Endothelial cell of umbilical vein (primary cell): ENCODE results near the gene VASN. TPM values are rescaled to one million over a fixed set of nuclear protein-coding genes. Genes with fewer than 3 reads are reported as not detected.

Experiments
- BruUV-seq: library from RNA; stranded (reverse); fragments of 400-500 nt; replicated peaks from 2 replicates; lab custom pipeline; 2021; lab: Mats Ljungman, UMichigan
- CTCF ChIA-PET: fragments of 300-600, 350-600 bp; sonication (Branson Sonifier 250); formaldehyde crosslinking; loops from one replicate; lab custom pipeline; 2021; ENCODE audit warnings: antibody characterized with exemption, inconsistent platforms; lab: Charles Lee
- POLR2A ChIA-PET: fragments of 300-600, 350-600 bp; sonication (Branson Sonifier 250); formaldehyde crosslinking; loops from one replicate; lab custom pipeline; 2021; ENCODE audit warnings: antibody characterized with exemption, inconsistent platforms; lab: Charles Lee
- DNase-seq: peaks from one replicate; pipeline ENCODE4 v3.0.0-alpha.2; 2011; ENCODE audit warnings: low read depth, low spot score
- FAIRE-seq: peaks from 2 replicates; lab custom pipeline; 2011; peaks lifted over from hg19 to GRCh38; lab: Jason Lieb, UNC
- H2AFZ ChIP-seq: 2 replicates; pipeline ENCODE4 v1.6.0; 2012; ENCODE audit warnings: low read depth, low read length, control low read depth, inconsistent platforms
- H3K27ac ChIP-seq: 2 replicates; pipeline ENCODE4 v1.5.1; 2011; ENCODE audit warnings: low read depth, mild to moderate bottlenecking, control low read depth, low read length, moderate library complexity; ENCODE audit not compliant: insufficient read depth
- H3K27me3 ChIP-seq, 2 experiments: 2 replicates each; pipeline versions ENCODE4 v1.6.0 to v1.6.1; 2011; ENCODE audit warnings: low read length in 2 of 2, mixed read lengths in 1 of 2; ENCODE audit not compliant: control insufficient read depth in 2 of 2, insufficient read depth in 2 of 2
- H3K36me3 ChIP-seq, 2 experiments: 2 replicates in 1 of 2; 3 replicates in 1 of 2; pipeline ENCODE4 v1.5.1; 2011; ENCODE audit warnings: low read length in 2 of 2, mild to moderate bottlenecking in 1 of 2, moderate library complexity in 1 of 2; ENCODE audit not compliant: control insufficient read depth in 2 of 2, insufficient read depth in 2 of 2; ENCODE audit errors: extremely low read depth in 1 of 2
- H3K4me1 ChIP-seq: 3 replicates; pipeline ENCODE4 v1.5.1; 2011; ENCODE audit warnings: mild to moderate bottlenecking, low read length; ENCODE audit not compliant: control insufficient read depth, insufficient read depth; ENCODE audit errors: extremely low read depth
- H3K4me2 ChIP-seq: 2 replicates; pipeline ENCODE4 v1.6.1; 2011; ENCODE audit warnings: low read length, control low read depth, mixed read lengths; ENCODE audit not compliant: insufficient read depth
- H3K4me3 ChIP-seq, 3 experiments: fragments of 200-600 bp in 1 of 3; sonication (generic), shearing (Covaris generic) in 1 of 3; replicated peaks in 1 of 3; 2 replicates each; pipeline ENCODE4 v1.5.1; 2011 to 2016; ENCODE audit warnings: control low read depth in 3 of 3, low read length in 3 of 3, mild to moderate bottlenecking in 2 of 3, inconsistent platforms in 1 of 3, low read depth in 1 of 3, moderate library complexity in 1 of 3; ENCODE audit not compliant: insufficient read depth in 1 of 3
- H3K79me2 ChIP-seq: 2 replicates; pipeline ENCODE4 v1.6.0; 2012; ENCODE audit warnings: low read length, inconsistent platforms; ENCODE audit not compliant: control insufficient read depth, insufficient read depth
- H3K9ac ChIP-seq: replicated peaks from 2 replicates; pipeline ENCODE3; 2011; ENCODE audit warnings: low read length, control low read depth; ENCODE audit not compliant: insufficient read depth; ENCODE audit errors: extremely low read depth
- H3K9me1 ChIP-seq: replicated peaks from 3 replicates; pipeline ENCODE4 v1.6.0; 2011; ENCODE audit warnings: mild to moderate bottlenecking, low read length; ENCODE audit not compliant: control insufficient read depth, insufficient read depth; ENCODE audit errors: extremely low read depth
- H3K9me3 ChIP-seq: replicated peaks from 2 replicates; pipeline ENCODE4 v1.5.1; 2012; ENCODE audit warnings: low read length, inconsistent platforms; ENCODE audit not compliant: control insufficient read depth, insufficient read depth
- H4K20me1 ChIP-seq: replicated peaks from 2 replicates; pipeline ENCODE3; 2011; ENCODE audit warnings: mild to moderate bottlenecking, low read length; ENCODE audit not compliant: control insufficient read depth, insufficient read depth; ENCODE audit errors: extremely low read depth
- EZH2 ChIP-seq: IDR thresholded peaks from 2 replicates; pipeline ENCODE4 v1.6.1; 2012; ENCODE audit warnings: borderline replicate concordance, low read depth, mild to moderate bottlenecking, moderate library complexity, low read length, inconsistent platforms; ENCODE audit not compliant: severe bottlenecking
- FOS ChIP-seq: IDR thresholded peaks from 2 replicates; pipeline ENCODE4 v1.6.1; 2011; ENCODE audit warnings: mild to moderate bottlenecking, low read length, moderate library complexity, borderline replicate concordance; ENCODE audit not compliant: insufficient read depth
- GATA2 ChIP-seq: IDR thresholded peaks from 2 replicates; pipeline ENCODE4 v1.7.0; 2011; ENCODE audit warnings: low read depth, mild to moderate bottlenecking, moderate library complexity, mixed read lengths, low read length; ENCODE audit not compliant: insufficient read length, insufficient read depth
- JUN ChIP-seq: IDR thresholded peaks from 2 replicates; pipeline ENCODE4 v1.6.1; 2011; ENCODE audit warnings: borderline replicate concordance, low read depth; ENCODE audit not compliant: insufficient read length, insufficient read depth
- MAX ChIP-seq: IDR thresholded peaks from 2 replicates; pipeline ENCODE4 v1.6.1; 2011; ENCODE audit not compliant: insufficient read depth, insufficient read length
- MYC ChIP-seq: IDR thresholded peaks from one replicate; pipeline ENCODE4 v1.6.1; 2011; ENCODE audit warnings: mild to moderate bottlenecking, low read depth, low read length
- POLR2A ChIP-seq: IDR thresholded peaks from 2 replicates; pipeline ENCODE4 v1.6.1; 2012; ENCODE audit warnings: low read depth, mild to moderate bottlenecking, control low read depth, low read length
- POLR2AphosphoS5 ChIP-seq: IDR thresholded peaks from 2 replicates; pipeline ENCODE4 v1.6.1; 2012; ENCODE audit warnings: low read depth, mild to moderate bottlenecking, control low read depth, low read length, moderate library complexity; ENCODE audit not compliant: insufficient read depth
- dilution Hi-C: fragments of 300-500 bp; cut with MboI; formaldehyde crosslinking; loops from one replicate; pipeline ENCODE4 v1.15.0; 2019; ENCODE audit warnings: low sequenced_read_pairs; ENCODE audit not compliant: extremely low pct_ligation_motif_present
- intact Hi-C: fragments of 100-400 bp; cut with micrococcal nuclease; formaldehyde crosslinking; loops from one replicate; pipeline ENCODE4 v1.10.0; 2022
- polyA plus RNA-seq, 4 experiments: library from polyadenylated mRNA; depleted of rRNA in 3 of 4; stranded (reverse) in 3 of 4; unstranded in 1 of 4; fragments of >200 nt; gene quantifications; 2 replicates each; pipeline versions ENCODE4 v1.2.1 to v1.2.3, GENCODE V29; 2011 to 2012; ENCODE audit warnings: missing spikeins in 1 of 4
- total RNA-seq: library from RNA; stranded (reverse); gene quantifications from 2 replicates; pipeline ENCODE4 v1.2.3, GENCODE V29; 2021
- TF ChIP-seq, protein P1 (sequence below), 2 donors: IDR thresholded peaks; 1 replicate in 1 of 2; 2 replicates in 1 of 2; pipeline ENCODE4 v1.5.1; 2011; ENCODE audit warnings: low read length in 2 of 2, mild to moderate bottlenecking in 2 of 2, moderate library complexity in 2 of 2, control low read depth in 1 of 2, inconsistent platforms in 1 of 2, low read depth in 1 of 2; ENCODE audit not compliant: insufficient read depth in 1 of 2; ENCODE audit errors: extremely low read depth in 1 of 2

VASN gene
- total and polyA plus RNA-seq, 2 donors (not counting 3 experiments of a cell fraction or from before 2014, with no cell fraction given) = 0.41 to 0.42 TPM

GRCh38 chr16:4381072-4381934, 9.7 kb downstream of the VASN start:
- H3K4me1 ChIP-seq = peaks cover 12% of the 10 kb centered on the region
- ChIA-PET POLR2A (no interaction called here), CTCF (interaction anchor here (0.8 to 2.1 kb wide), 3 partner anchors 14 to 23 kb away, joined by 3 to 8 read pairs (median 4); no protein-coding TSS in a partner anchor)
- no peak for FAIRE-seq
- no peaks in the 10 kb centered on the region for H3K79me2 ChIP-seq
- H2AFZ ChIP-seq = no peak overlapping the region
- no peak overlapping the region for H3K4me2 ChIP-seq
- TF ChIP-seq EZH2 = no peak
- TF ChIP-seq MAX = no peak
- no peak for TF ChIP-seq FOS
- no peak for TF ChIP-seq MYC
- no peak for TF ChIP-seq POLR2A
- no peak for TF ChIP-seq GATA2
- TF ChIP-seq, protein P1, sequence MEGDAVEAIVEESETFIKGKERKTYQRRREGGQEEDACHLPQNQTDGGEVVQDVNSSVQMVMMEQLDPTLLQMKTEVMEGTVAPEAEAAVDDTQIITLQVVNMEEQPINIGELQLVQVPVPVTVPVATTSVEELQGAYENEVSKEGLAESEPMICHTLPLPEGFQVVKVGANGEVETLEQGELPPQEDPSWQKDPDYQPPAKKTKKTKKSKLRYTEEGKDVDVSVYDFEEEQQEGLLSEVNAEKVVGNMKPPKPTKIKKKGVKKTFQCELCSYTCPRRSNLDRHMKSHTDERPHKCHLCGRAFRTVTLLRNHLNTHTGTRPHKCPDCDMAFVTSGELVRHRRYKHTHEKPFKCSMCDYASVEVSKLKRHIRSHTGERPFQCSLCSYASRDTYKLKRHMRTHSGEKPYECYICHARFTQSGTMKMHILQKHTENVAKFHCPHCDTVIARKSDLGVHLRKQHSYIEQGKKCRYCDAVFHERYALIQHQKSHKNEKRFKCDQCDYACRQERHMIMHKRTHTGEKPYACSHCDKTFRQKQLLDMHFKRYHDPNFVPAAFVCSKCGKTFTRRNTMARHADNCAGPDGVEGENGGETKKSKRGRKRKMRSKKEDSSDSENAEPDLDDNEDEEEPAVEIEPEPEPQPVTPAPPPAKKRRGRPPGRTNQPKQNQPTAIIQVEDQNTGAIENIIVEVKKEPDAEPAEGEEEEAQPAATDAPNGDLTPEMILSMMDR (IDR thresholded peaks at IDR 0.05; ENCODE audit: extremely low read depth in 1 of 2, insufficient read depth in 1 of 2, low read depth in 1 of 2, low read length in 2 of 2) = no peak
- TF ChIP-seq JUN = no peak
- TF ChIP-seq POLR2AphosphoS5 = no peak
- H3K27me3 ChIP-seq = no peaks in the 10 kb centered on the region
- no peaks in the 10 kb centered on the region for H4K20me1 ChIP-seq
- H3K9ac ChIP-seq = no peak overlapping the region
- dilution Hi-C loops = no loop called here
- no peaks in the 10 kb centered on the region for H3K9me1 ChIP-seq
- no peaks in the 10 kb centered on the region for H3K9me3 ChIP-seq
- intact Hi-C loops = no loop called here
- DNase-seq = no peak
- peaks cover 0 to 5% of the 10 kb centered on the region in 2 experiments for H3K36me3 ChIP-seq
- no peak overlapping the region for H3K4me3 ChIP-seq
- no TSS peak for BruUV-seq
- H3K27ac ChIP-seq = no peak overlapping the region
